A549 (cell line): ENCODE data around the gene FGD2.

Experiments
- BHLHE40 ChIP-seq: IDR thresholded peaks from 2 replicates; pipeline ENCODE4 v1.6.1; 2012; ENCODE audit warnings: low read depth, low read length, inconsistent platforms
- CEBPB ChIP-seq, 2 experiments: fragments of >200 bp in 1 of 2; sonication (Bioruptor Twin) in 1 of 2; formaldehyde crosslinking in 1 of 2; IDR thresholded peaks; 2 replicates each; pipeline ENCODE4 v1.6.1; 2012 to 2016
- CTCF ChIP-seq: fragments of >200 bp; sonication (Bioruptor Twin); formaldehyde crosslinking; IDR thresholded peaks from 3 replicates; pipeline ENCODE4 v1.5.1; 2016
- EP300 ChIP-seq, 2 experiments: fragments of >200 bp; sonication (Bioruptor Twin); formaldehyde crosslinking; IDR thresholded peaks; 2 replicates in 1 of 2; 3 replicates in 1 of 2; pipeline ENCODE4 v1.6.1; 2016 to 2017
- MYC ChIP-seq: IDR thresholded peaks from 2 replicates; pipeline ENCODE4 v1.6.1; 2012; ENCODE audit warnings: mild to moderate bottlenecking, inconsistent platforms, low read length, improper control_type of control experiment, borderline replicate concordance
- POLR2A ChIP-seq: IDR thresholded peaks from 2 replicates; pipeline ENCODE4 v1.6.1; 2012; ENCODE audit warnings: mild to moderate bottlenecking, low read length

GRCh38 chr6:36958775-36959554 lies 46.5 kb upstream of the FGD2 start:
- TF ChIP-seq EP300 (IDR thresholded peaks at IDR 0.05): no peak
- TF ChIP-seq BHLHE40: no peak
- TF ChIP-seq CTCF: no peak
- TF ChIP-seq CEBPB (IDR thresholded peaks at IDR 0.05): no peak
- no peak for TF ChIP-seq POLR2A
- no peak for TF ChIP-seq MYC
